ENCODE data around the gene ESD. TPM values are rescaled to one million over a fixed set of nuclear protein-coding genes. Genes with fewer than 3 reads are reported as not detected.
"Not testable (repeated sequence)": the region's sequence is repeated elsewhere in the genome, so short reads cannot be mapped to it uniquely, and the experiment has no call there.

The ESD gene
- total RNA-seq, 1 donor from 2014 or later, result 124 TPM

- DNase-seq (ENCODE audit: low spot score in 2 of 2) (no peak), FAIRE-seq (no peak)
These were observed 839 bp downstream of the ESD start for GRCh38 chr13:46796129-46796514.

GRCh38 chr13:46795321-46795720 is 1.6 kb downstream of the ESD start:
- no peak for DNase-seq (ENCODE audit: low spot score in 2 of 2)
- FAIRE-seq, result no peak

- FAIRE-seq (no peak), DNase-seq (ENCODE audit: low spot score in 2 of 2) (no peak)
These were observed 13.5 kb downstream of the ESD start for GRCh38 chr13:46783504-46783903.

GRCh38 chr13:46782691-46783090 is 14.3 kb downstream of the ESD start:
- DNase-seq (ENCODE audit: low spot score in 2 of 2), result no peak
- FAIRE-seq, result no peak

GRCh38 chr13:46782066-46782465 is 14.9 kb downstream of the ESD start:
- FAIRE-seq, result peak; percentile 69

GRCh38 chr13:46778890-46779289 is 18.1 kb downstream of the ESD start:
- FAIRE-seq (no peak), DNase-seq (ENCODE audit: low spot score in 2 of 2) (no peak)

More at GRCh38 chr13:46782066-46782465, 14.9 kb downstream of the ESD start:
- DNase-seq (ENCODE audit: low spot score in 2 of 2), result no peak

- FAIRE-seq (no peak), DNase-seq (ENCODE audit: low spot score in 2 of 2) (no peak)
These were observed 18.9 kb downstream of the ESD start for GRCh38 chr13:46778095-46778494.

GRCh38 chr13:46775385-46776107 is 21.4 kb downstream of the ESD start:
- no peak for DNase-seq (ENCODE audit: low spot score in 2 of 2)
- no peak for FAIRE-seq

GRCh38 chr13:46773541-46773940 is 23.4 kb downstream of the ESD start:
- no peak for DNase-seq (ENCODE audit: low spot score in 2 of 2)
- no peak for FAIRE-seq

- DNase-seq (ENCODE audit: low spot score in 2 of 2) (no peak), FAIRE-seq (no peak)
These were observed 25.3 kb downstream of the ESD start for GRCh38 chr13:46771693-46772092.

- not testable (repeated sequence) for DNase-seq (ENCODE audit: low spot score in 2 of 2); FAIRE-seq
These were observed 27.0 kb downstream of the ESD start for GRCh38 chr13:46769925-46770324.

GRCh38 chr13:46761866-46762265 is 35.1 kb downstream of the ESD start:
- FAIRE-seq, result no peak

GRCh38 chr13:46761174-46761573 is 35.8 kb downstream of the ESD start:
- no peak for DNase-seq (ENCODE audit: low spot score in 2 of 2)
- FAIRE-seq, result no peak

More at GRCh38 chr13:46761866-46762265, 35.1 kb downstream of the ESD start:
- DNase-seq (ENCODE audit: low spot score in 2 of 2), result no peak

GRCh38 chr13:46759846-46760245 is 37.1 kb downstream of the ESD start:
- DNase-seq (ENCODE audit: low spot score in 2 of 2) (no peak), FAIRE-seq (no peak)

- DNase-seq (ENCODE audit: low spot score in 2 of 2) (no peak), FAIRE-seq (no peak)
These were observed 39.3 kb downstream of the ESD start for GRCh38 chr13:46757640-46758039.

- no peak for FAIRE-seq
- no peak for DNase-seq (ENCODE audit: low spot score in 2 of 2)
These were observed 40.0 kb downstream of the ESD start for GRCh38 chr13:46756977-46757376.

- FAIRE-seq; DNase-seq (ENCODE audit: low spot score in 2 of 2): not testable (repeated sequence)
These were observed 41.5 kb downstream of the ESD start for GRCh38 chr13:46755508-46755907.

- DNase-seq (ENCODE audit: low spot score in 2 of 2) (no peak), FAIRE-seq (no peak)
These were observed 42.1 kb downstream of the ESD start for GRCh38 chr13:46754812-46755211.

- DNase-seq (ENCODE audit: low spot score in 2 of 2), result no peak
- FAIRE-seq, result no peak
These were observed 43.0 kb downstream of the ESD start for GRCh38 chr13:46753917-46754316.

- FAIRE-seq (no peak), DNase-seq (ENCODE audit: low spot score in 2 of 2) (no peak)
These were observed 43.8 kb downstream of the ESD start for GRCh38 chr13:46753137-46753536.

- DNase-seq (ENCODE audit: low spot score in 2 of 2) (no peak), FAIRE-seq (no peak)
These were observed 44.9 kb downstream of the ESD start for GRCh38 chr13:46751811-46752635.

GRCh38 chr13:46749951-46750350 is 47.0 kb downstream of the ESD start:
- FAIRE-seq (no peak), DNase-seq (ENCODE audit: low spot score in 2 of 2) (no peak)

Data from frontal cortex (tissue), 4 donors.